Measurements from ENCODE around the gene INSYN1.

The INSYN1 gene

GRCh38 chr15:73773428-73773827 is 20.3 kb upstream of the INSYN1 start:
- DNase-seq = no peak

- no peak for DNase-seq
Observed at GRCh38 chr15:73771385-73772045, 18.4 kb upstream of the INSYN1 start.

- DNase-seq = no peak
Observed at GRCh38 chr15:73770050-73770449, 16.9 kb upstream of the INSYN1 start.

DNA sequence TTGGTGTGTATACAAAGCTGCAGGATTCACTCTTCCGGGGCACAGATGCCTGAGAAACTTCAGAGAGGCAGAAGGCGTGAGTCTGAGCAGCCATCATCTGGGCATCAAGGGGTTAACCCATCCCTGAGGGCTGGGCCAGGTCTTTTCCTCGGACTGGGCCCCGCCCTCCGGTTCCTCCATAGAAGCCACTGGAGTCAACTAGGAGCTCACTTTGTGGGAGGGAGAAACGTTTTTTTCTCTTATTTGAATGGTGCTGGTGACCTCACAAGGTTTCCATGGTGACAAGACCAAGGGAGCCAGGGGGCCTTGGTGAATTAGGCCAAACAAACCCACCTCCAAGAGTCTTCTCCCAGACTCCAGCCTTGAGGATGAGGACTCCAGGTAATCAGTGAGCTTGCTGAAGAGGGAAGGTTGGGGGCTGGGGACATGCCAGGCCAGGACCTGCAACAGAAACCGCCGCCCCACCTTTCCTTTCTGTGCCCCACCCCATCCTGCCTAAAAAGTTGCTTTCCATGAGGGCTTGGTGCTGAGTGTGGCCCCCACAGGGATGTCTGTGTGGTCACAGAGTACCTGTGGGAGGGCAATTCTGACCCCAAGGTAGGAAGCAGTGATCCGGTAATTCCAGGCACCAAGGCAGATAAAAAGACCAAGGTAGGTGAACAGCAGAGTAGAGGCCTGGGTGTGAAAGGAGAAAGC is 14.8 kb upstream of the INSYN1 start:
- DNase-seq = no peak

GRCh38 chr15:73766598-73766997 is 13.4 kb upstream of the INSYN1 start:
- DNase-seq = no peak

DNA sequence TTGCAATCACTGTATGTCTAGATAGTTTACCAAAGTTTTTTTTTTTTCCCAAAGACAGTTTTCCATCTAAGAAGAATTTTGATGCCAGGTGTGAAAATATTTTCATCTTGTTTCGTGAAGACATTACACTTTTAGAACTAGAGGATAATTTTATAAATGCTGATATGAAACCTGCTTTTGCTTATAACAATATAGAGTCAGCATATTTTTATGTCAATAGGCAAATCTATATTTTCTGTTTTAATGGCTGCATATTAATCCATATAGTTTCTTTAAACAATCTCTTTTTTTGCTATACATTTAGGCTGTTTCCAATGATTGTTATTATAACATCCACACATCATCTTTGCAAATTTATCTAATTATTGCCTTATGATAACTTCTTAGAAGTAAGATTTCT is 12.6 kb upstream of the INSYN1 start:
- DNase-seq = no peak

- no peak for DNase-seq
Observed at GRCh38 chr15:73763931-73764330, 10.8 kb upstream of the INSYN1 start.

DNA sequence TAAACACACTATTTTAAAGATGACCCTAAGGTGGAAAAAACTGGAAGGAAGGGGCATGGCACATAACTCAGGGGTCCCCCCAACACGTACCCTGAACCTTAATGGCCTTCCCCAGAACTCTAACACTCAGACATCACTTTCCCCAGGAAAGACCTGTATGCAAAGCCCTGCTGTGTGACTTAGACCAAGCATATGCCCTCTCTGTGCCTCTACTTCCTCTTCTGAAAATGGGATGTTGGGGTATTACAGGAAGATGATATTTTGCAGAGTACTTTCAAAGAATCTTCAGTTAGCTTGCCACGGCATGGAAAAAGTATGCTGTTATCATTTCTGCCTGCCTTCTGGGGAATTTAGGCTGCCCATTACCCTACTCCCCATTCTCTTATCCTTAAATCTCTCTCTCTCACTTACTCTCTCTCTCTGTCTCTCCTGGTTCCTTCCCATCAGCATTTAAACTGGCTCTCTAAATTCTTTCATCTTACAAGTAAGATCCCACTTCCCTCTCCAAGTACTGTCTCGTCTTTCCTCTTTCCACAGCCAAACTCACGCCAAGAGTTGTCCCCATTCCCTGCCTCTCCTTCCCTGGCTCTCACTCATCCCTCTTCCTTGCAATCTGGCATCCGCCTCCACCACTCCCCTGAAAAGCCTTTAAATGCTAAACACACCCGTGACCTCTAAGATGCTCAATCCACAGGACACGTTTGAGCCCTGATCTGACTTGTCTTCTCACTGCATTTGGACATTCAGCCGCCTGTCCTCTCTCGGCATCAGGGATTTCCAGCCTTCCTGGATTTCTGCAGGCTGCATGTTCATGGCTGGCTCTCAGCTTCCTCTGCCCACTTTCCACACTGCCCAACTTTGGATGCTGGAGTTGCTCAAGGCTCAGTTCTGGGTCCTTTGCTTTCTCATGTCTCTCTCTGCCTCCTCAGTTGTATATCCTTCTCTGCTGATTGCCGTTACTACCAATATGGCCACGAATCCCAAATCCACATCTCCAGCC is 7.5 kb upstream of the INSYN1 start:
- no peak for DNase-seq

GRCh38 chr15:73758461-73758860 is 5.3 kb upstream of the INSYN1 start:
- no peak for DNase-seq

GRCh38 chr15:73757571-73757970 is 4.4 kb upstream of the INSYN1 start:
- no peak for DNase-seq

- DNase-seq = no peak
Observed at GRCh38 chr15:73756947-73757513, 3.9 kb upstream of the INSYN1 start.

GRCh38 chr15:73756390-73756789 is 3.2 kb upstream of the INSYN1 start:
- no peak for DNase-seq

DNA sequence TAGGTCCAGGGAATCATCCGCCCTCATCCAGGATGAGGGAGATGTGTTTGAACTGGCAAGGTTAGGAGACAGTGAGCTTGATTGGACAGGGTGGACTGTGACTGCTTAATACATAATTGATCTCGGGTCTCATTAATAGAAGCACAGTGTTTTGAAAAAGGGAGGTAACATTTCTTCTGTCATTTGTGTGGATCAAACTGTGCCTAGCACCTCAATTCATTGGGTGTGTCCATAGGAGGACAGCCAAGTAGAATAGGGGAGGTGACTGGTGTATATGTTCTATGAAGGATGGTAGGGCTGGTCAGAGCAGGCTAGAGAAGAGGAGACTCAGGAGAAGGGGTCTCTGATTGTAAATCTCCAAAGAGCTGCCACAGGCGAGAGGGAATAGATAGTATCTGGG is 2.8 kb upstream of the INSYN1 start:
- DNase-seq = no peak

- DNase-seq = no peak
Observed at GRCh38 chr15:73755481-73755880, 2.3 kb upstream of the INSYN1 start.

GRCh38 chr15:73754461-73754860 is 1.3 kb upstream of the INSYN1 start:
- no peak for DNase-seq

DNA sequence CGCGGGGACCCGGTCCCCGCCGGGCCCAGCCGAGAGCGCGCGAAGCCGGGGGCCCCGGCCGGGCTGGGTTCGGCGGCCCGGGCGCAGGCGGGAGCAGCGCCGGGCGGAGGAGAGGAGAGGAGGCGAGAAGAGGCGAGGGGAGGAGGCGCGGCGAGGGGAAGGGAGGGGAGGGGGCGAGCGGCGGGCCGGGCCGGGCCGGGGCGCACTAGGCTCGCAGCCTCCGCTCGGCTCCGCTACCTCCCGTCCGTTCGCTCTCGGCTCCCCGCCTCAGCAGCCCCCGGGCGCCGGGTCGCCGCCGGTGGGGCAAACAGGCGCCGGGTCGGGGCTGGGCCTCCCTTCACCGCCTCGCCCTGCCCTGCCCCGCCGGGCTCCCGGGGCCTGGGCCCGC is 351 bp downstream of the INSYN1 start:
- DNase-seq = no peak

- DNase-seq = no peak
Observed at GRCh38 chr15:73751899-73752805, 999 bp downstream of the INSYN1 start.

- no peak for DNase-seq
Observed at GRCh38 chr15:73751511-73751898, 1.6 kb downstream of the INSYN1 start.

DNA sequence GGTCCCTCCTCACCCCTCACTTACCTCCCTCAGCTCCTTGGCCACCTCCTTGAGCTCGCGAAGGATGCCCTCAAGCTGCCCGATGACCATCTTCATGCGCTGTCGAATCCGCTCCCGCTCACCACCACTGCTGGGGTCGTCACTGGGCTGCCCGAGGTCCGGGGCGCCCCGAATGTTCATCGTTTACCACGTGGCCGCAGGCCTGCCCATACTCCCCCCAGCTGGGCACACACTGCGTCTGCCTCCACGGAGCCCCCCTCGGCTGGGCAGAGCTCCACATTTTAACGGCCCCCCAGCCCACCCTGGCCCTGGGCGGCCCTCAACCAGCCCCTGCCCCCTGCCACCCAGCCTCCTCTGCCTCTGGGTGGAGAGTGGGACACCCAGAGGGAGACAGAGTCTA is 2.2 kb downstream of the INSYN1 start:
- no peak for DNase-seq

GRCh38 chr15:73750438-73750837 is 2.7 kb downstream of the INSYN1 start:
- DNase-seq = no peak

GRCh38 chr15:73749971-73750370 is 3.2 kb downstream of the INSYN1 start:
- no peak for DNase-seq

DNA sequence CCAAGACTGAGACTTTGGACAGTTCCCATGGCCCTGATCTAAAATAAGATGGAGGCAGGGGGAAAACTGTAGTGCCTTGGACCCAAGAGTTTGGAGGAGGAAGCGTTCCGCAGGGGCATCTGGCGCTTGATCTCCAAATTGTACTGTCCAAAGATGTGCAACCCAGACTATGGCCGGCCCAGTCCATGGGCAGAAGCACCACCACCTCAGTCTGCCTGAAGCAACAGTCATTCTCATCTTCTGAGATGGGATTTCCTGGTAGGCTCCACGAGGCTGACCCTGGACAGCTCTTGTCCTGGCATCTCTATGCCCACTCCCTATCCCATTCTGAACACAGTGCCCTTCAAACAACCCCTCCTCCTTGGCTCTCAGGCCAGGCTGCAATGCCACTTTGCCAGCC is 3.6 kb downstream of the INSYN1 start:
- no peak for DNase-seq
